ENCODE results near the gene UBE2A. TPM values are rescaled to one million over a fixed set of nuclear protein-coding genes. Genes with fewer than 3 reads are reported as not detected.

The UBE2A gene
- total RNA-seq = 10 to 100 TPM; 29.4 to 30.0 TPM
- polyA plus RNA-seq (ENCODE audit: insufficient read depth, low read depth, low replicate concordance) = 44.7 TPM
- long read RNA-seq, donor 1, transcript UBE2A-202 (6 exons, 1,874 nt) = major isoform, 18 of 33 reads
- long read RNA-seq, donor 1, partial matches to known transcripts = 0 of 33 reads
- long read RNA-seq, donor 1, other reads (novel, unspliced or antisense) = 6 of 33 reads
- long read RNA-seq, donor 2, transcript UBE2A-203 (3 exons, 2,643 nt) = minor isoform, 5 of 58 reads
- long read RNA-seq, donor 2, transcript UBE2A-202 (6 exons, 1,874 nt) = major isoform, 11 of 58 reads
- long read RNA-seq, donor 2, partial matches to known transcripts = 29 of 58 reads
- long read RNA-seq, donor 2, other reads (novel, unspliced or antisense) = 8 of 58 reads

DNA sequence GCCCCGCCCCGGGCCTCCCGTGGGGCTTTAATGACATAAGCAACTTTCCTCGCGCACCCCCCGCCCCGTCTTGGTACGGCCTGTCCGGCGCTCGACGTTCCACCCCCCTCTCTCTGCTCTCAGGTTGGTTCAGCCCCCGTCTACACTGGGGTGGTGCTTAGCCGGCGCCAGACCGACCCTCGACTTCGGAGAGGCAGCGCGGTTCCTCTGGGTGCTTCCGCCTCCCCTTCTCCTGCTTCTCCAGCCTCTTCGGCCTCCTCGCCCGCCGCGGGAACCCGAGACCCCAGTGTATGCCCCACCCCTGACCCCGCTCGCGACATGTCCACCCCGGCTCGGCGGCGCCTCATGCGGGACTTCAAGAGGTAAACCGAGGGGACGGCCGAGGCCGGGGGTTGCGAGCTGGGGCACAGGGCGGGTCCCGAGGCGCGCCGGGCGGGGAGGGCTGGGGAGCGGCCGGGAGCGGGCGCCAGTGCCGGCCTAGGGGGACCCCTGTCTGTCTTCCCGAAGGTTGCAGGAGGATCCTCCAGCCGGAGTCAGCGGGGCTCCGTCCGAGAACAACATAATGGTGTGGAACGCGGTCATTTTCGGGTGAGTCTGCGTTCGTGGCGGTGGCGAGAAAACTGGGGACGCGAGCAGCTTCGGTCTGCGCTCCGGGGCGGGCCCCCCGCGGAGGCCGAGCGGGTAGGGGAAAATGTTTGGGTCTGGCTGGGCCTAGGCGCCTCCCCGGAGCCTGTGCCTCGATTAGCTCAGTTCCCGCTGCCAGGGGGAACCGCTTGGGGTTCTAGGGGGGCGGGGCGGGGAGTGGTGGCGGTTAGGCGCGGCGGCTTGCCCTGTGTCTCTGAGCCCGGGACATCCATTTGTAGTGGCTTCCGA lies at the start of gene UBE2A:
Gene UBE2A (plus strand): TSS at position 170 of the 873 bp plus-strand sequence. CDS start 149 bp downstream, at position 319.
- peak; percentile 94 for DNase-seq
- H3K27ac ChIP-seq = peak within 1 kb of the TSS; percentile 92 to 96
- peak within 1 kb of the TSS; percentile 74 to 84 for H3K4me3 ChIP-seq
- no peaks in the 10 kb centered on the region for H3K36me3 ChIP-seq (ENCODE audit: low read depth, missing control alignments)
- intact Hi-C loops (cut with DNase I; ENCODE audit: low total_unique reads) = no loop called here
- H3K4me1 ChIP-seq = peaks cover 4% of the 10 kb centered on the region
- no peaks in the 10 kb centered on the region for H3K27me3 ChIP-seq
- no peaks in the 10 kb centered on the region for H3K9me3 ChIP-seq
- no peak for TF ChIP-seq POLR2A (IDR thresholded peaks at IDR 0.05)
- TF ChIP-seq, protein P1, sequence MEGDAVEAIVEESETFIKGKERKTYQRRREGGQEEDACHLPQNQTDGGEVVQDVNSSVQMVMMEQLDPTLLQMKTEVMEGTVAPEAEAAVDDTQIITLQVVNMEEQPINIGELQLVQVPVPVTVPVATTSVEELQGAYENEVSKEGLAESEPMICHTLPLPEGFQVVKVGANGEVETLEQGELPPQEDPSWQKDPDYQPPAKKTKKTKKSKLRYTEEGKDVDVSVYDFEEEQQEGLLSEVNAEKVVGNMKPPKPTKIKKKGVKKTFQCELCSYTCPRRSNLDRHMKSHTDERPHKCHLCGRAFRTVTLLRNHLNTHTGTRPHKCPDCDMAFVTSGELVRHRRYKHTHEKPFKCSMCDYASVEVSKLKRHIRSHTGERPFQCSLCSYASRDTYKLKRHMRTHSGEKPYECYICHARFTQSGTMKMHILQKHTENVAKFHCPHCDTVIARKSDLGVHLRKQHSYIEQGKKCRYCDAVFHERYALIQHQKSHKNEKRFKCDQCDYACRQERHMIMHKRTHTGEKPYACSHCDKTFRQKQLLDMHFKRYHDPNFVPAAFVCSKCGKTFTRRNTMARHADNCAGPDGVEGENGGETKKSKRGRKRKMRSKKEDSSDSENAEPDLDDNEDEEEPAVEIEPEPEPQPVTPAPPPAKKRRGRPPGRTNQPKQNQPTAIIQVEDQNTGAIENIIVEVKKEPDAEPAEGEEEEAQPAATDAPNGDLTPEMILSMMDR (IDR thresholded peaks at IDR 0.05) = peak in 2 of 3 experiments; percentile 7 to 22
- 1% methylated on average over 45 of the region's 86 CpGs; no CpG with 5 or more reads in 1 of the 2 donors for WGBS, 2 donors

DNA sequence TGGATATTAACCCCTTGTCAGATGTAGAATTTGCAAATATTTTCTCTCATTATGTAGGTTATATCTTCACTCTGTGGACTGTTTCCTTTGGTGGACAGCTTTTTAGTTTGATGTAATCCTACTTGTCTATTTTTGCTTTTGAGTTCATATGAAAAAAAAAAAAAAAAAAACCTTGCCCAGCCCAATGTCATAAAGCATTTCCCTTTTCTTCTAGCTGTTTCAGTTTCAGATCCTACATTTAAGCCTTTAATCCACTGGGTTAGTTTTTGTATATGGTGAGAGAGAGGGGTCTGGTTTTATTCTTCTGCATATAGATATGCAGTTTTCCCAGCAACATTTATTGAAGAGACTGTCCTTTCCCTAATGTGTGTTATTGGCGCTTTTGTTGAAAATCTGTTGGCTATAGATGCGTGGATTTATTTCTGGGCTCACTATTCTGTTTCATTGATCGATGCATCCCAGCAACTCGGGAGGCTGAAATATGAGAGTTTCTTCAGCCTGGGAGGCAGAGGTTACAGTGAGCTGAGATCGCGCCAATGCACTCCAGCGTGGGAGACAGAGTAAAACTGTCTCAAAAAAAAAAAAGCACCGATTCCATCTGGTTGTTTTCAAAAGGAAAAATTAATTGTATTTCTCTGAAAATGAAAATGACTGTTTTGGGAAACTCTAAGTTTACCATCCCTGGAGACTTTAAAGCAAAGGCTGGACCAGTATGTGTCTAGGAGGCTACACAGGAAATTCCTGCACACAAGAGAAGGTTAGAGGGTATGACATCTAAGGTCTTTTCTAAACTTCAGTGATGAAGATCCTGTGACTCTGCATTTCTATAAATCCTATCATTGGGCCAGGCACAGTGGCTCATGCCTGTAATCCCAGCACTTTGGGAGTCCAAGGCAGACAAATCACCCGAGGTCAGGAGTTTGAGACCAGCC lies 44.8 kb upstream of the UBE2A start:
- WGBS, 2 donors = 28 to 36% methylated on average over 3 to 9 of the region's 9 CpGs
- Histone ChIP-seq H3K27me3 (no peaks in the 10 kb centered on the region), H3K27ac (no peak overlapping the region), H3K9me3 (no peaks in the 10 kb centered on the region), H3K4me1 (no peaks in the 10 kb centered on the region), H3K4me3 (no peak overlapping the region), H3K36me3 (ENCODE audit: low read depth, missing control alignments) (no peaks in the 10 kb centered on the region)
- intact Hi-C loops (cut with DNase I; ENCODE audit: low total_unique reads) = no loop called here
- TF ChIP-seq POLR2A (IDR thresholded peaks at IDR 0.05) = no peak
- TF ChIP-seq, protein P1 (IDR thresholded peaks at IDR 0.05) = no peak
- no peak for DNase-seq

DNA sequence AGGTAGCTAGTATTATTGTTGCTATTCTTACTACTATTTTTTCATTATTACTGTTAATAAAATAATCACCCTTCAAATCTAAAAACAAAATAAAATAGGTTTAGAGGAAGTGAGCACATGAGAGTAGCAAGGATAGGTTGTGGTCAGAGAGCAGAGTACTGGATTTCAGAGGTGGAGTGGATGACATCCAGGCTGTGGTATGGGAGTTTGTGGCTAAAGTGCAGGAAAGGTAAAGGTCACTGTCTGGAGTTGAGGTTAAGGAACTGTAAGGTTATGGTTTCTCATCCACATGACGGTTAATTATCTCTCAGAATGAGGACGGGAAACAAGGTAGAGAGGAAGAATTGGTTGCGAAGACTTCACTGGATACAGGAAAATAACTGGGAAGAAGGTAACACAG lies 36.9 kb upstream of the UBE2A start:
- no peak overlapping the region for H3K4me3 ChIP-seq
- H3K27ac ChIP-seq = no peak overlapping the region
- DNase-seq = no peak
- no peaks in the 10 kb centered on the region for H3K9me3 ChIP-seq
- no peaks in the 10 kb centered on the region for H3K4me1 ChIP-seq
- TF ChIP-seq, protein P1 (IDR thresholded peaks at IDR 0.05) = no peak
- TF ChIP-seq POLR2A (IDR thresholded peaks at IDR 0.05) = no peak
- H3K27me3 ChIP-seq = no peaks in the 10 kb centered on the region
- intact Hi-C loops (cut with DNase I; ENCODE audit: low total_unique reads) = no loop called here
- H3K36me3 ChIP-seq (ENCODE audit: low read depth, missing control alignments) = no peaks in the 10 kb centered on the region
- WGBS, 2 donors = 47 to 58% methylated on average over 3 of the region's 3 CpGs

DNA sequence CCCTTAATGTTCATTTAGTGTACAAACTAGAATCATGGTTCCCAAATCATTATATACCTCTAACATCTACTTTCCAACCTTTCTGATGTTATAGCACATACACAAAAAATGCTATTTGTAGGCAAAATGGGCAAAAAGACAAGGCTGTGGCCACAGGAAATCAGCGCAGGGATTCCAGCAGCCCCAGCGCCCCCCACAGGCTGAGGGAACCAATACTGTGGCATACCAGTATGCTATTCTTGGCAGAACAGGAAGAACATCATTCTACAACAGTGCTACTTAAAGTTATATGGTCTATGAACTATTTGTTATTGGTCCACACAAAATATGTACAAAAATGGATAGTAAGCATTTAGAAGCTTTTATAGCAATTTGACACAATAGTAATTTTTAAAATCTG lies 34.5 kb upstream of the UBE2A start:
- H3K27me3 ChIP-seq = no peaks in the 10 kb centered on the region
- no peaks in the 10 kb centered on the region for H3K9me3 ChIP-seq
- intact Hi-C loops (cut with DNase I; ENCODE audit: low total_unique reads) = no loop called here
- H3K36me3 ChIP-seq (ENCODE audit: low read depth, missing control alignments) = no peaks in the 10 kb centered on the region
- H3K4me3 ChIP-seq = no peak overlapping the region
- WGBS, 2 donors = 65 to 69% methylated on average over 2 of the region's 2 CpGs
- no peak overlapping the region for H3K27ac ChIP-seq
- H3K4me1 ChIP-seq = no peaks in the 10 kb centered on the region
- TF ChIP-seq, protein P1 (IDR thresholded peaks at IDR 0.05) = no peak
- TF ChIP-seq POLR2A (IDR thresholded peaks at IDR 0.05) = no peak
- DNase-seq = no peak
